HepG2 (cell line): Measurements from ENCODE around the gene GPR31.

ENCODE experiments used
- BCL3 ChIP-seq: sonication (generic); formaldehyde crosslinking; IDR thresholded peaks from 2 replicates; pipeline ENCODE4 v1.5.1; 2020; ENCODE audit warnings: mild to moderate bottlenecking, missing genetic modification reagents, moderate library complexity
- GLI4 ChIP-seq: sonication (generic); formaldehyde crosslinking; IDR thresholded peaks from 2 replicates; pipeline ENCODE4 v1.5.1; 2020; ENCODE audit warnings: missing genetic modification reagents, mild to moderate bottlenecking, moderate library complexity, borderline replicate concordance
- MED8 ChIP-seq: sonication (generic); formaldehyde crosslinking; IDR thresholded peaks from 2 replicates; pipeline ENCODE4 v1.8.1; 2023; ENCODE audit warnings: mild to moderate bottlenecking, missing genetic modification reagents; ENCODE audit not compliant: insufficient replicate concordance
- MTA1 ChIP-seq: sonication (generic); formaldehyde crosslinking; IDR thresholded peaks from 2 replicates; pipeline ENCODE4 v1.4.0; 2020; ENCODE audit warnings: missing genetic modification reagents, mild to moderate bottlenecking, borderline replicate concordance
- TAF1 ChIP-seq: sonication (generic); formaldehyde crosslinking; IDR thresholded peaks from 2 replicates; pipeline ENCODE4 v1.4.0; 2020; ENCODE audit warnings: missing genetic modification reagents
- YY1 ChIP-seq: IDR thresholded peaks from 2 replicates; pipeline ENCODE4 v1.6.1; 2011; ENCODE audit warnings: low read length, low read depth, moderate library complexity, mild to moderate bottlenecking; ENCODE audit not compliant: insufficient read depth, insufficient replicate concordance
- ZEB1 ChIP-seq: IDR thresholded peaks from 2 replicates; pipeline ENCODE4 v1.6.1; 2012; ENCODE audit warnings: mild to moderate bottlenecking, low read depth, inconsistent platforms; ENCODE audit not compliant: insufficient replicate concordance
- ZNF274 ChIP-seq: sonication (generic); formaldehyde crosslinking; IDR thresholded peaks from 2 replicates; pipeline ENCODE4 v1.5.1; 2020; ENCODE audit warnings: mild to moderate bottlenecking, missing genetic modification reagents

DNA sequence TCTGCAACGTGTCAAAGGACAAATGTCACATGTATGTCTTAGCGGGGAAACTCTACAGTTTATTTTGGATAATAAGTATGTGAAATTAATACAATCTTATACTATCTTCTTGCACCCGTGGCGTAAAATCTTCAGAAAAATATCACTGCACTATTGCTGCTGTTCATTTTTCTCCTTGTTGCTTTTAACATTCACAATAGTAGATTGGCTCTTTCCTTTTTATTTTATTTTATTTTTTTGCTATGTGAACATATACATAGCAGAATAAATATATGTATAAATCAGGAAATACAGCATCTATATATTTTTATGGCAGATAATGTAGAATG is 15.4 kb downstream of the GPR31 start:
- no peak for TF ChIP-seq MED8 (CRISPR knock-in tag)
- no peak for TF ChIP-seq ZNF274 (CRISPR knock-in tag)
- TF ChIP-seq ZEB1: no peak
- no peak for TF ChIP-seq BCL3
- TF ChIP-seq GLI4 (CRISPR knock-in tag): no peak
- no peak for TF ChIP-seq TAF1 (CRISPR knock-in tag)
- no peak for TF ChIP-seq YY1
- no peak for TF ChIP-seq MTA1 (CRISPR knock-in tag)
